ELF-1 (cell line): ENCODE data around the gene RPL18A.
"Not testable (repeated sequence)": the region's sequence is repeated elsewhere in the genome, so short reads cannot be mapped to it uniquely, and the experiment has no call there.

ENCODE experiments used
- DNase-seq: peaks from one replicate; pipeline ENCODE4 v3.0.0-alpha.2; 2016; ENCODE audit warnings: low read depth, low spot score

Gene RPL18A

GRCh38 chr19:17866312-17866963, 6.7 kb downstream of the RPL18A start:
- no peak for DNase-seq

DNA sequence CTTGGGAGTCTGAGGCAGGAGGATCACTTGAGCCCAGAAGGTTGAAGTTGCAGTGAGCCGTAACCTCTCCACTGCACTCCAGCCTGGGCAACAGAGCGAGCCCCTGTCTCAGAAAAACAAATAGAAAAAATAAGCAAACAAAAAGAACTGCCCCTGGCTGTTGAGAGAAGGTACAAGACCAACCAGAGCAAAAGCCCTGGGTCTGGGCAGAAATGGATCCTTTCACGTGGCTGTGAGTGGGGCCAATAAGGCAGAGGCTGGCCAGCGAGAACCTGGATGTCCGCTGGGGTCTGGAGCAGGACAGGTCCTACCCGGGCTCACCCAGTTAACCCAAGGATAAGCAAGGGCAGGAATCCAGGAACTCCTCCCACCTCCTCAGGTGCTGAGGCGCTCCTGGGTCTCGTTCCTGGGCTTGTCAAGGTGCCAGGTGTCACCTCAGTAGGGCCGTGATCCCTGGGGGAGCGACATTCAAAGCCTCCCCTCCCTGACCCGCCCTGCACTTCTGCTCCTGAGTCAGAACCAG, 7.3 kb downstream of the RPL18A start:
- peak; percentile 26 for DNase-seq

GRCh38 chr19:17868669-17869068, 9.0 kb downstream of the RPL18A start:
- no peak for DNase-seq

DNA sequence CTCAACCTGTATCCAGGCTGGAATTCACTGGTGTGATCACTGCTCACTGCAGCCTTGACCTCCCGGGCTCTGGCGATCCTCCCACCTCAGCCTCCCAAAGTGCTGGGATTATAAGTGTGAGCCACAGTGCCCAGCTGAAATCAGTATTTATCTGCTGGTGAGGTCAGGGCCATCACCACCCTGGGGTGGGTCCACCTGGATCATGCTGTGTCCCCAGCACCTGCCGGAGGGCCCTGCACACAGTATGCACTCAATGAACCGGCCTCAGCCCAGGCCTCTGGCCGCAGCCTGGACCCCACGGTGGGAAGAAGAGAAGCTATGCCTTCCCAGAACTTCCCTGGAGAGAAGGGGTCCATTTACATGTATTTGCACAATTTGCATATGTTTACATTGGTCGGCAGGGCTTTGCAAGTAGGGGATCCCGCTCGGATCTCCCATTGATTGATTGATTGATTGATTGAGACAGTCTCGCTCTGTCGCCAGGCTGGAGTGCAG, 9.5 kb downstream of the RPL18A start:
- peak; percentile 78 for DNase-seq

GRCh38 chr19:17871032-17871877, 11.5 kb downstream of the RPL18A start:
- no peak for DNase-seq

DNA sequence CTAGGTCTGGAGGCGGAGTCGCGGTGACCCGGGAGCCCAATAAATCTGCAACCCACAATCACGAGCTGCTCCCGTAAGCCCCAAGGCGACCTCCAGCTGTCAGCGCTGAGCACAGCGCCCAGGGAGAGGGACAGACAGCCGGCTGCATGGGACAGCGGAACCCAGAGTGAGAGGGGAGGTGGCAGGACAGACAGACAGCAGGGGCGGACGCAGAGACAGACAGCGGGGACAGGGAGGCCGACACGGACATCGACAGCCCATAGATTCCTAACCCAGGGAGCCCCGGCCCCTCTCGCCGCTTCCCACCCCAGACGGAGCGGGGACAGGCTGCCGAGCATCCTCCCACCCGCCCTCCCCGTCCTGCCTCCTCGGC, 12.2 kb downstream of the RPL18A start, which contains the start of gene SLC5A5:
SLC5A5 (plus strand) TSS at position 68 of the 373 bp plus-strand sequence. CDS start 375 bp downstream, outside the sequence.
- DNase-seq: no peak

- no peak for DNase-seq
These were observed 12.7 kb downstream of the RPL18A start for GRCh38 chr19:17872251-17873001.

- peak; percentile 67 for DNase-seq
These were observed 14.4 kb downstream of the RPL18A start for GRCh38 chr19:17873786-17874757.

DNA sequence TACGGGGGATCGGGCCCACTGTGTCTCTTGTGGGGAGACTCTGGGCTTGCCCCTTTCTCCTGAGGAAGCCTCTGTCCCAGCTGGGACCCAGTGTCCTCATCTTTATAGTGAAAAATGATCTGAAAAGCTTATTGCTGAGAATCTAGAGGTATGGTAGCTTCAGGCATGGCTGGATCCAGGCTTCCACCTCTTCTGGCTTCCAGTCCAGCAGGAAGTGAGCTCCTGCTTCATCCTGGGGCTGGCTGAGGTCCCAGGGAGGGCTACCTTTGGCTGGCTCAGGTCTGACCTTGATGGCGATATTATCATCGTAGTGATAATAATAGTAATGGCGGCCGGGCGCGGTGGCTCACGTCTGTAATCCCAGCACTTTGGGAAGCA, 15.0 kb downstream of the RPL18A start:
- no peak for DNase-seq

DNA sequence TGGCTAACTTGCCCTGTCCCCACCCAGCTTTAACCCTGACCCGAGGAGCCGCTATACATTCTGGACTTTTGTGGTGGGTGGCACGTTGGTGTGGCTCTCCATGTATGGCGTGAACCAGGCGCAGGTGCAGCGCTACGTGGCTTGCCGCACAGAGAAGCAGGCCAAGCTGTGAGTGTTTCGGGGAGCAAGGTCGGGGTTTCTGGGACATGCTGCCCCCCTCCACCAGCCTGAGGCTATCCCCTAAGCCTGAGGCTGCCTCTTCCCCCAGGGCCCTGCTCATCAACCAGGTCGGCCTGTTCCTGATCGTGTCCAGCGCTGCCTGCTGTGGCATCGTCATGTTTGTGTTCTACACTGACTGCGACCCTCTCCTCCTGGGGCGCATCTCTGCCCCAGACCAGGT, 18.0 kb downstream of the RPL18A start:
- no peak for DNase-seq

GRCh38 chr19:17879466-17879865, 19.8 kb downstream of the RPL18A start:
- no peak for DNase-seq

GRCh38 chr19:17881701-17882100, 22.0 kb downstream of the RPL18A start:
- DNase-seq: no peak

- no peak for DNase-seq
These were observed 24.1 kb downstream of the RPL18A start for GRCh38 chr19:17883627-17884410.

GRCh38 chr19:17886515-17886914, 26.8 kb downstream of the RPL18A start:
- DNase-seq: no peak

- not testable (repeated sequence) for DNase-seq
These were observed 27.5 kb downstream of the RPL18A start for GRCh38 chr19:17887221-17887620.

GRCh38 chr19:17888260-17888659, 28.6 kb downstream of the RPL18A start:
- no peak for DNase-seq

DNA sequence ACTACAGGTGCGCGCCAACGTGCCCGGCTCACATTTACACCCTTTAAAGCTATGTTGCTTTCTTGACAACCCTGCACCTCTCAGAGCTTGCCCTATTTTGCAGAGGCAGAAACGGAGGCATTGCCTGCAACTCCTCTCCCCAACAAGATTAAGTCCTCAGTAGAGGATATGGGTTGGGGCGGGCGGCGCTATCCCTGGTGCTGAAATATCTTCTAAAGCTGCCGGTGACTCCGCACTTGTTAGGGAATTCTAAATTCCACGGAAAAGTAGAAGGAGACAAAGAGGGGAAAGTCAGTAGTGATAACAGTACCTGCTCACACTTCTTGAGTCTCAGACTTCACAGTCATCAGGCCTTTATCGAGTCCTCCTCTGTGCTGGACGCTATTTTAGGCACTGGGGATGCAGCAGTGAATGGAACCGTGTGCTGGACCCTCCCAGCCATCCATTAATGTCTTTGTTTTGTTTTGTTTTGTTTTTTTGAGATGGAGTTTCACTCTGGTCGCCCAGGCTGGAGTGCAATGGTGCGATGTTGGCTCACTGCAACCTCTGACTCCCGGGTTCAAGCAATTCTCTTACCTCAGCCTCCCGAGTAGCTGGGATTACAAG, 30.0 kb downstream of the RPL18A start:
- DNase-seq: peak; percentile 72

DNA sequence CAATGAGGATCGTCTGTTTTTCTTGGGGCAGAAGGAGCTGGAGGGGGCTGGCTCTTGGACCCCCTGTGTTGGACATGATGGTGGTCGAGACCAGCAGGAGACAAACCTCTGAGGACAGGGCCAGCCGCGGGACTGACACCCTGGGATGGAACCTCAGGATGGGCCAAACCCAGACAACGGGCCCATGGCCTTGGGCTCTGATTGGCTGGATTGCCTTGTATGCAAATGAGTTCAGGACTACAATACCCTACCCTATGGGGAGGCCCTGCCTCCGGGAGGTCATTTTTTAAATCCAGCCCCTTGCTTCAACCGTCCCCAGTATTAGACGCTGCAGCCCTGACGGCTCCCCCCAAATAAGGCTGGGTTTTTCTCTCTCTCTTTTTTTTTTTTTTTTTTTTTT, 34.1 kb downstream of the RPL18A start:
- DNase-seq: no peak

GRCh38 chr19:17902701-17903100, 43.0 kb downstream of the RPL18A start:
- no peak for DNase-seq
